DND-41 (cell line): ENCODE data around the gene MRPL53.

ENCODE experiments used
- CTCF ChIP-seq: IDR thresholded peaks from 2 replicates; pipeline ENCODE4 v1.5.1; 2012; ENCODE audit warnings: borderline replicate concordance, low read length, moderate library complexity, mild to moderate bottlenecking; ENCODE audit not compliant: poor library complexity, severe bottlenecking; ENCODE audit errors: extremely low read depth
- EZH2 ChIP-seq: IDR thresholded peaks from 3 replicates; pipeline ENCODE4 v1.6.1; 2012; ENCODE audit warnings: borderline replicate concordance, low read depth, mild to moderate bottlenecking, moderate library complexity, low read length, inconsistent platforms; ENCODE audit not compliant: severe bottlenecking

DNA sequence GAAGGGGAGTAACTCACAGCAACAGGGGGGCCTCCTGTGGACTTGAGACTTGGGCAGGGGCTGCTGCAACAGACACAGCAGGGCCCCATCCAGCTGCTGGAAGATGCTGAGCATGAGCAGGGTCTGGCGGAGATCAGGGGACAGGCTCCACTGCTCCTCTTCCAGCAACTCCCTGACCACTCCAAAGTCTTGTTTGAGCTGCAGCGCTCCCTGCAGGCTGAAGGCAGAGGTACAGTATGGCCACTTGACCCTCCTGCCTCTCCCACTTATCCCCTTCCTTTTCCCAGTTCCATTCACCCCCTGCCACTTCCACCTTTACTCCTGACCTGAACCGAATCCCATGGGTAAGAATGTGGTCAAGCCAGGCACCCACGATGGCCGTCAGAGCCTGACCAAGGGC is 2.4 kb upstream of the MRPL53 start:
- TF ChIP-seq CTCF (peak; percentile 51), EZH2 (no peak)
